ENCODE data around the gene PRODH. TPM values are rescaled to one million over a fixed set of nuclear protein-coding genes. Genes with fewer than 3 reads are reported as not detected.
A peak's percentile ranks its signal among the peaks of the same experiment; 100 is the strongest.
"Not testable (repeated sequence)": the region's sequence is repeated elsewhere in the genome, so short reads cannot be mapped to it uniquely, and the experiment has no call there.

Gene PRODH
- total RNA-seq, 4 donors from 2014 or later, result 32.9 to 84.2 (median 65.0) TPM

- Histone ChIP-seq H3K9me3 (no peaks in the 10 kb centered on the region), H3K27me3 (peaks cover 4% of the 10 kb centered on the region), H3K4me1 (peaks cover 13% of the 10 kb centered on the region), H3K36me3 (no peaks in the 10 kb centered on the region), H3K4me3 (no peak overlapping the region), H3K27ac (no peak overlapping the region)
- 86% methylated on average over 4 of the region's 18 CpGs for WGBS
- no peak for DNase-seq (ENCODE audit: low spot score in 2 of 2)
- TF ChIP-seq CTCF (IDR thresholded peaks at IDR 0.05), result no peak
- no peak for TF ChIP-seq EP300 (IDR thresholded peaks at IDR 0.05)
- no peak for TF ChIP-seq POLR2A (IDR thresholded peaks at IDR 0.05)
- no peak for TF ChIP-seq POLR2AphosphoS5 (IDR thresholded peaks at IDR 0.05)
Measured at GRCh38 chr22:18974477-18975180, 38.5 kb upstream of the PRODH start.

- no peak for TF ChIP-seq POLR2A (IDR thresholded peaks at IDR 0.05)
- TF ChIP-seq EP300 (IDR thresholded peaks at IDR 0.05), result no peak
- TF ChIP-seq POLR2AphosphoS5 (IDR thresholded peaks at IDR 0.05), result no peak
- no peak for TF ChIP-seq CTCF (IDR thresholded peaks at IDR 0.05)
- no CpG with 5 or more reads among the region's 18 CpGs for WGBS
Measured at GRCh38 chr22:18973264-18974031, 37.4 kb upstream of the PRODH start.

GRCh38 chr22:18972591-18972990 lies 36.5 kb upstream of the PRODH start:
- Histone ChIP-seq H3K27me3 (peaks cover 16% of the 10 kb centered on the region), H3K4me1 (peaks cover 13% of the 10 kb centered on the region)
- H3K9me3 ChIP-seq; H3K27ac ChIP-seq; H3K36me3 ChIP-seq; H3K4me3 ChIP-seq; DNase-seq (ENCODE audit: low spot score in 2 of 2): not testable (repeated sequence)
- 100% methylated on average over 2 of the region's 8 CpGs for WGBS

More at GRCh38 chr22:18973264-18974031, 37.4 kb upstream of the PRODH start:
- peaks cover 13% of the 10 kb centered on the region for H3K4me1 ChIP-seq
- H3K9me3 ChIP-seq, result no peaks in the 10 kb centered on the region
- H3K36me3 ChIP-seq, result no peaks in the 10 kb centered on the region
- no peak for DNase-seq (ENCODE audit: low spot score in 2 of 2)
- no peak overlapping the region for H3K4me3 ChIP-seq
- H3K27ac ChIP-seq, result no peak overlapping the region
- peaks cover 10% of the 10 kb centered on the region for H3K27me3 ChIP-seq

GRCh38 chr22:18972029-18972428 lies 35.9 kb upstream of the PRODH start:
- Histone ChIP-seq H3K4me1 (peaks cover 13% of the 10 kb centered on the region), H3K27me3 (peaks cover 16% of the 10 kb centered on the region)
- WGBS, result no CpG with 5 or more reads among the region's 7 CpGs
- H3K9me3 ChIP-seq; H3K36me3 ChIP-seq; H3K27ac ChIP-seq; DNase-seq (ENCODE audit: low spot score in 2 of 2); H3K4me3 ChIP-seq: not testable (repeated sequence)

- Histone ChIP-seq H3K36me3 (no peaks in the 10 kb centered on the region), H3K4me1 (peaks cover 13% of the 10 kb centered on the region), H3K9me3 (no peaks in the 10 kb centered on the region), H3K27me3 (peaks cover 16% of the 10 kb centered on the region), H3K4me3 (peak overlapping the region; percentile 79), H3K27ac (no peak overlapping the region)
- DNase-seq (ENCODE audit: low spot score in 2 of 2), result no peak
- TF ChIP-seq POLR2AphosphoS5 (IDR thresholded peaks at IDR 0.05) (no peak), POLR2A (IDR thresholded peaks at IDR 0.05) (no peak), CTCF (IDR thresholded peaks at IDR 0.05) (no peak), EP300 (IDR thresholded peaks at IDR 0.05) (no peak)
- WGBS, result 56% methylated on average over 5 of the region's 19 CpGs
Measured at GRCh38 chr22:18971321-18971751, 35.2 kb upstream of the PRODH start.

- Histone ChIP-seq H3K4me1 (peaks cover 13% of the 10 kb centered on the region), H3K27me3 (peaks cover 16% of the 10 kb centered on the region), H3K4me3 (peak overlapping the region; percentile 79), H3K36me3 (no peaks in the 10 kb centered on the region), H3K27ac (no peak overlapping the region), H3K9me3 (no peaks in the 10 kb centered on the region)
- TF ChIP-seq POLR2A (IDR thresholded peaks at IDR 0.05), result no peak
- TF ChIP-seq EP300 (IDR thresholded peaks at IDR 0.05), result no peak
- no peak for TF ChIP-seq CTCF (IDR thresholded peaks at IDR 0.05)
- TF ChIP-seq POLR2AphosphoS5 (IDR thresholded peaks at IDR 0.05), result no peak
- DNase-seq (ENCODE audit: low spot score in 2 of 2), result no peak
- WGBS, result 0% methylated on average over 2 of the region's 28 CpGs
Measured at GRCh38 chr22:18970948-18971315, 34.8 kb upstream of the PRODH start.

Data from suprapubic skin (tissue), 4 donors.